Measurements from ENCODE around the gene CENPP.
"Not testable (repeated sequence)": the region's sequence is repeated elsewhere in the genome, so short reads cannot be mapped to it uniquely, and the experiment has no call there.

The CENPP gene

DNA sequence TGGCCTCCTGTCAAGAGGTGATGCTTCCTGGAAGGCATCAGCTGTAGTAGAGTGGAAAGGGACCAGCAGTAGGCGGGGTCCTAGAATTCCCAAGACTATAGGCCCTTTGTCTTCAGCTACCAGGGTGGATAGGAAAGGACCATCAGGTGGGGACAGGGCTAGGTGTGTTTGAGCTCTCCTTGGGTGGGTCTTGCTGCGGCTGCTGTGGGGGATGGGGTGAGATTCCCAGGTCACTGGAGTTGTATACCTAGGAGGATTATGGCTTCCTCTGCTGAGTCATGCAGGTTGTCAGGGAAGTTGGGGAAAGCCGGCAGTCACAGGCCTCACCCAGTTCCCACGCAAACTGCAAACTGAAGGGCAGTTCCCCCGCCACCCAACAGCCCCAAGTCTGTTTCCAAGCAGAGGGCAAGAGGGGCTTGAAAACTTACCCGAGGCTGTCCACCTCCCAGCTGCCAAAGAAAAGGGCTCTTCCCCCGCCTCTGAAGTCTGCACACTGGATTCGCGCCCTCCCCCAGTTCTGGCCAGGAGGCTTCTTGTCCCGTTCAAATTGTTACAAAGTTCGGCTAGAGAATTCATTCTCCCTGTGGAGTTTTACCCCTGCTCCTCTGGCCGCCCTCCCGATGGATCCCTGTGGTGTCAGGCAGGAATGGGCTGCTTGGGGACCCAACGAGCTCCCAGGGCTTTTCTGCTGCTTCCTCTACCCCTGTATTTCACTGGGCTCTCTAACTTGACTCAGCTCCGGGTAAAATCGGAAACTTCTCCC lies 233.0 kb downstream of the CENPP start:
- DNase-seq: no peak

DNA sequence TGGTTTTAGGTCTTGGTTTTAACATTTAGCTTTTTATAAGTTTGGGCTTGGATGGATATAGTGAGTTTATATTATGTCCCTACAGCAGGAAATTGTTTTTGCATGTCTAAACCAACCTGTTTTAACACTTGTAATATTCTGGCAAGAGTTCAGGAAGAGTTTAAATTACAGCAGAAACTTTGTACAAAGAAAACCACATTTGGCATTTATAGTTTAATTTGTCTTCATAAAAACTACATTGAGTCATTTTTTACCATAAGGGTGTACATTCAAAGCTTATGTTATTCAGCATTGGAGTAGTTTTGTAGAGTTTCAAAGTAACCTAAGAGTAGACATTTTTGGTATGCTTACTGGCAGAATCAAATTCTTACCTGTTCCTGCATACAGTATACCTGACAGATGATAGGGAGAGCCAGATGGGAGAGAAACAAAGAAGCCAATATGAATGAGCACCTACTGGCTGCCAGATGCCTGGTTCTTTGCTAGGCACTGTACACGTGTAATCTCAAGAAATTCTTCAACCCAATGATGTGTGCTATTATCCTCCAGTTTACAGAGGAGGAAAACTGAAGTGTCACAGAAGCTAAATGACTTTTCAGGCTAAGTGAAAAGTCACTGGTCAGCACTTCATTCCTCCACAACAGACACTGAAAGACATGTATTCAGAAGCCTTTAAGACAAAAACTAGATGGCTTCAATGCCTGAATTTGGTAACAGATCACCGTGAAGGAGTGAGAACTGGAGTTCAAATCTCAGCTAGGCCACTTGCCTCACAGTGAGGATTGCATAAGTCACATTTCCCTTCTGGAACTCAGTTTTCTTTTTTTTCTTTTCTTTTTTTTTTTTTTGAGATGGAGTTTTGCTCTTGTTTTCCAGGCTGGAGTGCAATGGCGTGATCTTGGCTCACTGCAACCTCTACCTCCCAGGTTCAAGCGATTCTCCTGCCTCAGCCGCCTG lies 235.9 kb downstream of the CENPP start:
- no peak for DNase-seq

GRCh38 chr9:92562461-92562967 lies 236.8 kb downstream of the CENPP start:
- no peak for DNase-seq

DNA sequence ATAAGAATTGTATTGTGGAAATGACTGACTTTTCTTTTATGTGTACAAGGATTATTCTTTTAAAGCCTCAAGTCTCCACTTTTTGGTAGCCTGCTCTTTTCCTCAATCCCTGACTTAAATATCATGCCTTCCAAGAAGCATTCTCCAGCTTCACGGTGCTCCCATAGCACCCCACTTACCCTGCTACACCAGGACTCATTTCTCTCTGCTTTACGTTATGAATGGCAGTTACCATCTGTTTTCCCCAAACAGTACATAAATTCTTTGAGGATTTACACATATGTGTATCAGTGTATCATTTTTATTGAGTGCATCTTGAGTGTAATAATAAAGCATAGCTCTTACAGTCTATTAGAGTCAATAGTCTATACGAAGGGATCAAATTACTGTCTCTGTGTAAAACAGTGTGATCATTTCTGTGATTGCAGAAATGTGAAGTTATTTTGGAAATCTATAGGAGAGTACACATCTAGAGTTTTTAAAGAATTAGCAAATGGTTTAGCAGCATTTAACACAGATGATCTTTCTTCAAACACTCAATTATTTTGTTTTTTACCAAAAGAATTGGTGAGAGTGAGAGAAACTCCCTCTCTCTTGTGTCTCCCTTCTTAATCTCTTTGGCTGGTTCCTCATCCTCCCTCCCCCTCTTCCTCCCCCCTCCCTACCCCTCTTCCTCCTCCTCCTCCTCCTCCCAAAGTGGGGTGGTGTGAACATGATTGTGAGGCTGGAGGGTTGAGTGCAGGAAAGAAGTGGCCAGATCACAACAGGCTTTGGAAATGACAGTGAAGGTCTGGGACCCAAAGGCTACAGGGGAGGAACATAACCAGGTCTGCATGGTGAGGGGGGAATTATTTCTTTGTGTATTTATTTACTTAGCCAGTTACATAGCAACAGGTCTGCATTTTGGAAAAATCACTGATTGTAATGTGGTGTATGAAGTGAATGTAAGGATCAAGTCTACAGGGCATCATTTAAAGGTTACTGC lies 237.7 kb downstream of the CENPP start:
- DNase-seq: no peak

DNA sequence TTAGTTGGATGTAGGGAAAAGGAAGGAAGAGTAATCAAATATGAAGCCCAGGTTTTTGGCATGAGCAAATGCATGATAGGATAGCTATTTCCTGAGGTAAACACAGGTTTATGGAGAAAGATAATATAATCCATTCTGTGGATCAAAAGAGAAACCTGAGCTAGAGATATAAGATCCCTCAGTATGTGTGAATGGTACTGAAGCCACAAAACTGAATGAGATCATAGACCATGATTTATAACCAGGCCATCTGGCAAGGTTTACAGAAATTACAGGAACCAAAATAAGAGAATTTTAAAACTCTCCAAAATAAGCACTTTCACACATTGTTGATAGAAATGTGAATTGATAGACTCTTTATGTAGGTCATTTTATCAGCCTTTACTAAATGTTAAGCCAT lies 238.8 kb downstream of the CENPP start:
- DNase-seq: no peak

- DNase-seq: no peak
Observed at GRCh38 chr9:92564982-92565381, 239.2 kb downstream of the CENPP start.

GRCh38 chr9:92571871-92572270 lies 246.1 kb downstream of the CENPP start:
- not testable (repeated sequence) for DNase-seq

- DNase-seq: not testable (repeated sequence)
Observed at GRCh38 chr9:92573612-92574011, 247.9 kb downstream of the CENPP start.

- no peak for DNase-seq
Observed at GRCh38 chr9:92576175-92576574, 250.4 kb downstream of the CENPP start.

DNA sequence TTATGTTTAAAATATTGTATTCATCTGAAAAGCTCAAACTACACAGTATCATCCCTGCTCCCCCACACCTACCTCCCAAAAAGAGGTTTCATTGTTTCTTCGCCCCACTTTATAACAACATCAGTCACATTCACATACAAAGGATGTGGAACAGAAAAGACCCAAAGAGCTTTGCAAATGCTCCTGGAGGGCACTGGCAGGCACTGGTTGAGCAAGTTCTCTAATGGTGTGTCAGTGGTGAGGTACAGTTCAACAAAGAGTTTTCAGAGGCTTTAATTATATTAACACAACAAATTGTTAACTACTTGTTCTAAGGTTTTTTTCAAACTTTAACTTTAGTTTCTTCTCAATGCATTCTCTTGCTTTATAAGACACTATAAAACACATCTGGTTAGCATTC lies 264.2 kb downstream of the CENPP start:
- DNase-seq: no peak

GRCh38 chr9:92590377-92590776 lies 264.6 kb downstream of the CENPP start:
- DNase-seq: no peak

GRCh38 chr9:92592537-92592936 lies 266.8 kb downstream of the CENPP start:
- DNase-seq: no peak

DNA sequence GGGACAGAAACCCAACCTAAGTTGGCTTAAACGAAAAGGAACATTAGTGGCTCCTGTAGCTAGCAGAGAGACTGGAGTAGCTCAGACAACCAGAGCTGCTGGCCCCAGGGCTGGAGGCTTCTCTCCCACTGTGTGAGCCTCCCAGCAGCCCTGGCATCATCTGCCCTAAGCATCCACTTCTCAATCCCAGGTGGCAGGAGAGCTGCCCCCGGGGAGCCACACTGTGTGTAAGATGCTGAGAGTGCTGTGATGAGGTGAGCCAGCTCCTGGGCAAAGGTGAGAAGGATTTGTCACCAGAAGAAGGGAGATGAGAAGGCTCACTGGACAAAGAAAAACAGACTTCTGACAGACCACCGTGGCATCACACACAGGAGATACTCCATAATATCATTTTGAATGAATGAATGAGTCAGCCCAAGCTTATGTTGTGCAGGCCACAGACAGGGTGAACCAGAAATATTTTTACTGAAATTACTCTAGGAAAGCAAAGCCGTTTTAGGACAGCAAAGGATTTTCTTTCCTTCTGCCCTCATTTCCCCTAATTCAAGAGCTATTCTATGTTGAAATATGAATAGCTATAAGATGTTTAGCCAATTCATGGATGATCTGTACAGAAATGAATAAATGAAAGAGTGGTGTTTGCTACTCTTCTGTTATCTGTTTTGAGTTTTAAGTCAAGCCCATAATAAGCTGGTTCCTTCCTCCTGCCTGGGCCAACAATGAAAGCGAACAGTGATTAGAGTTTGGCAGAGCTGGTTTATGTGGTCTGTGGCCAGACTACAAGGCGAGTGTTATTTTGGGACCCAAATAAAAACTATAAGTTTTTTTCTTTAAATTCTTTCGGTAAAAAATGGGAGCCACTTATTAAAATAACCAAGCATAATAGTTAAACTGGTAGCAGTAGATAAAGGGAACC lies 267.5 kb downstream of the CENPP start:
- DNase-seq: no peak

GRCh38 chr9:92595075-92595474 lies 269.3 kb downstream of the CENPP start:
- DNase-seq: not testable (repeated sequence)

GRCh38 chr9:92595930-92596329 lies 270.2 kb downstream of the CENPP start:
- no peak for DNase-seq

DNA sequence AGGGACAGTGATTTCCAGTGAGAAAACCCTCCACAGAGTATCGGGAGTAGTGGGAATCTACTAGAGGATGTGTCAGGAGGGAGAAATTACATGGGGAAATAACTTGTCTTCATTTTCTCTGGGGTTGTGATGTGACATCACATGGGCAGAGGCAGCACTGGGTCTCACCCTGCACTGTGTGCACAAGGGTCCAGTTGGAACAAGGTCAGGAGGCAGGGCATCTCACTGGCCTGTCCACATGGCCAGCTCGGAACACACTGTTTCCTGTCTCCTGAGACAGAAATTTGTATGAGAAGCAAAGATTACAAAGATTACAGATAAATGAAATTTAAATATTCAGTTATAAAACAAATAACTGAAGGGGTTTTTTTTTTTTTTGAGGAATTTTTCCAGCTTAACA lies 272.6 kb downstream of the CENPP start:
- DNase-seq: no peak

- no peak for DNase-seq
Observed at GRCh38 chr9:92599938-92600461, 274.2 kb downstream of the CENPP start.

GRCh38 chr9:92600462-92601261 lies 274.9 kb downstream of the CENPP start:
- no peak for DNase-seq

GRCh38 chr9:92601451-92601850 lies 275.7 kb downstream of the CENPP start:
- DNase-seq: no peak

GRCh38 chr9:92602413-92602812 lies 276.7 kb downstream of the CENPP start:
- no peak for DNase-seq

Measured in stimulated activated CD4-positive, alpha-beta T cell treated with anti-CD3 and anti-CD28 coated beads, Interleukin-2, amount 100 ng/mL, for 48 hours (primary cell).